SK-MEL-5 (cell line): ENCODE data around the gene ELMOD3. TPM values are rescaled to one million over a fixed set of nuclear protein-coding genes. Genes with fewer than 3 reads are reported as not detected.

Source experiments
- DNase-seq: peaks from one replicate; pipeline ENCODE4 v3.0.0-alpha.2; 2016; ENCODE audit warnings: low read depth, low spot score
- in situ Hi-C: cut with HindIII; loops from 2 replicates; pipeline ENCODE4 v1.10.0; 2016; ENCODE audit warnings: low sequenced_read_pairs, high pct_unique_total_duplicates, low pct_unique_long_range_greater_than_20kb
- total RNA-seq: library from RNA; depleted of rRNA; stranded (reverse); fragments of >200 nt; shearing (Covaris generic); gene quantifications from 2 replicates; pipeline ENCODE4 v1.2.3, GENCODE V29; 2014

ELMOD3 gene
- total RNA-seq, 1 experiment from 2014 or later = 13.7 TPM

GRCh38 chr2:85394261-85394681 is 39.7 kb downstream of the ELMOD3 start:
- no peak for DNase-seq
- in situ Hi-C loops = no loop called here

- no peak for DNase-seq
- in situ Hi-C loops = no loop called here
Observed at GRCh38 chr2:85394976-85395375, 40.4 kb downstream of the ELMOD3 start.

GRCh38 chr2:85395912-85396475 is 41.4 kb downstream of the ELMOD3 start:
- DNase-seq = no peak
- in situ Hi-C loops = no loop called here

- in situ Hi-C loops = no loop called here
- DNase-seq = no peak
Observed at GRCh38 chr2:85396531-85397470, 42.2 kb downstream of the ELMOD3 start.

GRCh38 chr2:85397925-85398331 is 43.4 kb downstream of the ELMOD3 start:
- in situ Hi-C loops = no loop called here
- no peak for DNase-seq

- in situ Hi-C loops = no loop called here
- no peak for DNase-seq
Observed at GRCh38 chr2:85398426-85399182, 44.0 kb downstream of the ELMOD3 start.

- in situ Hi-C loops = no loop called here
- no peak for DNase-seq
Observed at GRCh38 chr2:85399183-85399455, 44.5 kb downstream of the ELMOD3 start.

- in situ Hi-C loops = no loop called here
- DNase-seq = no peak
Observed at GRCh38 chr2:85400023-85400422, 45.5 kb downstream of the ELMOD3 start.

- no peak for DNase-seq
- in situ Hi-C loops = no loop called here
Observed at GRCh38 chr2:85400541-85401463, 46.2 kb downstream of the ELMOD3 start.

- in situ Hi-C loops = no loop called here
- DNase-seq = no peak
Observed at GRCh38 chr2:85401464-85401805, 46.9 kb downstream of the ELMOD3 start.

GRCh38 chr2:85401844-85402243 is 47.3 kb downstream of the ELMOD3 start:
- in situ Hi-C loops = no loop called here
- DNase-seq = no peak

- in situ Hi-C loops = no loop called here
- peak; percentile 93 for DNase-seq
Observed at GRCh38 chr2:85405201-85406059, 50.9 kb downstream of the ELMOD3 start.

- DNase-seq = no peak
- in situ Hi-C loops = no loop called here
Observed at GRCh38 chr2:85409845-85410583, 55.4 kb downstream of the ELMOD3 start, which contains the start of gene CAPG. CAPG (minus strand) TSS chr2:85410366; CDS start chr2:85402145, 8,221 bp downstream.

GRCh38 chr2:85410584-85411404 is 56.2 kb downstream of the ELMOD3 start:
- in situ Hi-C loops = no loop called here

GRCh38 chr2:85411405-85411748 is 56.8 kb downstream of the ELMOD3 start:
- in situ Hi-C loops = no loop called here

More at GRCh38 chr2:85410584-85411404, 56.2 kb downstream of the ELMOD3 start:
- DNase-seq = no peak

More at GRCh38 chr2:85411405-85411748, 56.8 kb downstream of the ELMOD3 start:
- DNase-seq = no peak
